GM18526 (cell line): ENCODE results near the gene PAPPA.

Experiments used
- POLR2A ChIP-seq: IDR thresholded peaks from 3 replicates; pipeline ENCODE4 v1.6.1; 2011; ENCODE audit not compliant: insufficient read length; ENCODE audit errors: extremely low read depth

The PAPPA gene

GRCh38 chr9:116344416-116344815 is 190.8 kb downstream of the PAPPA start:
- TF ChIP-seq POLR2A: no peak

DNA sequence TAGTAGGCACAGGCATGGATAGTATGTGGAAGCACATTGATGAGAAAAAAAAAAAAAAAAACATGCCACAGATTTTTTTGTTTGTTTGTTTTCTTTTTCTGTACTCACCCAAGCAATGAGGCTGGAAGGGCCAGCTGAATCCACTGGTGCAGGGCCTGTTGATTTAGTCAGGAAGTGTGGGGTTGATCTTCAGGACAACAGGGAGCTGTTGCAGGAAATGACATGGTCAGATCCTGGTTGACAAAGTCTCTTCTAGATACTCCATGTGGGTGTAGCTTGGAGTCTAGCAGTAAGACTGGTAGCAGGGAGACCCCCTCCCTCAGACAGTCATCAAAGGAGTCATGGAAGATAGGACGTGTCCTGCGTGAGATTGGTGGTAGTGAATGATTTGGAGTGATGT is 191.8 kb downstream of the PAPPA start:
- TF ChIP-seq POLR2A: no peak

GRCh38 chr9:116345817-116346216 is 192.2 kb downstream of the PAPPA start:
- TF ChIP-seq POLR2A: no peak

DNA sequence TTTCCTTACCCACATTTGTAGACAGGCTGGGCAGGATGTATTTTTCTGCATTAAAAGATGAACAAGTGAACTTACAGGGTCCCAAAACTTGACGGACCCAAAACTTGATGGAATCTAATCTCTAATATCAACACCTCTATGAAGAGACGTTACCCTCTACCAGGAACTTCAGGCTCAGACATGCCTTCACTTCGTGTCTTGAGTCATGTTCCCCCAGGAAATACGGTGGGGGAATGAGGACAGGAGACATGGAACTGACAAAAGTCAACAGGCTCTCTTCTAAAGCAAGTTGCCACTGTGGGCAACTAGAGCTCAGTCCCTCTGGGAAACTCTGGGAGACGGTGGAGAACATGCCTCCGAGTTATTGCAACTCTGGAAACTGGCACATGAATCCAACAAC is 196.1 kb downstream of the PAPPA start:
- no peak for TF ChIP-seq POLR2A

DNA sequence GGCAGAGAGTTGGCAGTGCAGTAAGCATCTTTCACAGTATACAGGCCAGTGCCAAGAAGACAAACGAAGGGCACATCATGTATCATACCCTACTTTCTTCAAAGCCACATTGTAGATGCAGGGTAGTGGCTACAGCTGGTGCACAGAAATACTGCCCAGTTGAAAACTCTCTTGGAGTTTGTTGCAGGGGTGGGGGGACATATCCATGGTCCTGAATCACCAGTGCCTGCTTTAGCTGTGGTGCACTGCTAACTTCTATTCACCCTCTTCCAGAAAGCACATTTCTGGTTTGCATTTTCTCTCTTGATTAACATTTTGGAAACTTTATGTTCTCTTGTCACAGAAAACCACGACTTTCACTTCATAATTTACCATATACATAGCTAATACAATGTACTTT is 196.6 kb downstream of the PAPPA start:
- TF ChIP-seq POLR2A: no peak

DNA sequence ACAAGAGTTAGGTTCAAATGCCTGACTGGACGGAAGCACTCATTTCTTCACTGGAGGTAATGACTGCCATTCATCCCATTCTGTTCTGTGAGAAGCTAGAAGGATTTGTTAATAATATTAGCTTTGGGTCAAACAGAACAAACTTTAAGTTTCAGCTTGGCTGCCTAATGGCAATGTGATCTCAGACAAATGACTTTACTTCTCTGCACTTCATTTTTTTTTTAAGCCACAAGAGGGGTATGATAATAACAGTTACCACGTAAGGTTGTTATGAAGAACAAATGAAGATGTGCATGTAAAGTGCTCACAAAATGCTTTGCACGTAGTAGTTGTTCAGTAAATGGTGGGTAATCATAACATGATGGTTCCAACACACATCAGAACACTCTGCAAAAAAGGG is 199.4 kb downstream of the PAPPA start:
- TF ChIP-seq POLR2A: no peak

GRCh38 chr9:116355153-116355921 is 201.7 kb downstream of the PAPPA start:
- TF ChIP-seq POLR2A: no peak

DNA sequence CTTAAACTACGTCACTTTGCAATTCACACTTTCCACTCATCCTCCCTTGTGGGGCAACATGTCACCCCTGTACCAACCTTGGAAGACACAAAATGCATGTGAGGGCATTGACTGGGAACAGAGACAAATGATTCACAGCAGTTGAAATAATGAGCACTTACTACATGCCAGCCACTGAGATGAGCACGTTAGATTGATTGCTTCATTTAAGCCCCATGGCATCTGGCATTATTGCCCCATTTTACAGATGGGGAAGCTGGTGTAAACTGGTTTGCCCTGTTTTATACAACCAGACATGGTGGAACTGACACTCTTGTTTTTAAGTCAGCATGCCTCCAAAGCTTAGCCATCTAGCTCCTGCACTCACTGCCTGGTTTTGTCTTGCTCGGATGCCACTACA is 204.7 kb downstream of the PAPPA start:
- TF ChIP-seq POLR2A: no peak

- TF ChIP-seq POLR2A: no peak
These were observed 206.4 kb downstream of the PAPPA start for GRCh38 chr9:116360016-116360415.

- TF ChIP-seq POLR2A: no peak
These were observed 207.4 kb downstream of the PAPPA start for GRCh38 chr9:116360989-116361388.

- TF ChIP-seq POLR2A: no peak
These were observed 208.0 kb downstream of the PAPPA start for GRCh38 chr9:116361547-116361946.

- TF ChIP-seq POLR2A: no peak
These were observed 208.9 kb downstream of the PAPPA start for GRCh38 chr9:116362493-116362892.

DNA sequence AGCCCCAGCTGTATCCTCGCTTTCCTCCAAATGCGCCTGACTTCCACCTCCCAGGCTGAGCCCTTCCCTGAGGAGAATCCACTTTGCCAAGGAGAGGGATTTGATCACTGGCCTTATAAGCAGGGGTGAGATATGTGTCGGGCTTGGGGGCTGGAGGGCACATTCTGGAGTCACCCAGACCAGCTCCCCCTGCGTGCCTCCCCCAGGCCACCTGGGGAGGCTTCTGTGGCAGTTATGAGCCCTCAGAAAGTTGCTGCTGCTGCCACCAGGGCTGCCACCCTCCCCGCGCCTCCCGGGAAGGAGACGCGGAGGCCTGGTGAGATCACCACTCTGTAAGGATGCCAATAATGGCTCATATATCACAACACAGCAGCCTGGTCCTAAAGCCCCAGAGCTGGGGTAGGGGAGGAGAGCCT is 211.5 kb downstream of the PAPPA start:
- no peak for TF ChIP-seq POLR2A

- TF ChIP-seq POLR2A: no peak
These were observed 212.7 kb downstream of the PAPPA start for GRCh38 chr9:116366241-116366640.

DNA sequence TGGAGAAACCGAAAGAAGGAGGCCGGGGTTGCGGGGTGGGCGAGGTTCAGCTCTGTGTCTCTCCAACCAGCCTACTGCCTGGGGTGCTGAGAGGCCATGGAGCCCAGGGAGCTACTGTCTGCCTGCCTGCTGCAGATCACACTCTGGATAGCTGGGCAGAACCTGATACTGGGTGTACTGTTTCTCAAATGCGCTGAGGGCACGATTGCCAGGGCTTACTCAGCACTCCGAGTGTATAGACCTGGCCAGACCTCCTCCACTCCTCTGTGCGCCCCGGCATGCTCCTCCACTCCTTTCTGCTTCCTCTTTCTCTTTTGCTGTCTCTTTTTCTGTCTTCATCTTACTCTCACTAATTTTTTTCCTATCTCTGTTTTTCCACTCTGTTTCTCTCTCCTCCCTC is 215.1 kb downstream of the PAPPA start:
- TF ChIP-seq POLR2A: no peak

GRCh38 chr9:116369706-116370105 is 216.1 kb downstream of the PAPPA start:
- no peak for TF ChIP-seq POLR2A

- TF ChIP-seq POLR2A: no peak
These were observed 217.0 kb downstream of the PAPPA start for GRCh38 chr9:116370556-116370955.

GRCh38 chr9:116372081-116372673 is 218.6 kb downstream of the PAPPA start:
- no peak for TF ChIP-seq POLR2A

- no peak for TF ChIP-seq POLR2A
These were observed 219.2 kb downstream of the PAPPA start for GRCh38 chr9:116372786-116373185.
